ENCODE data around the gene CHID1.

- TF ChIP-seq CTCF (conservative IDR thresholded peaks at IDR 0.05 in 1 of 2, IDR thresholded peaks at IDR 0.05 in 1 of 2; ENCODE audit: low read depth in 1 of 2, low read length in 2 of 2) (no peak), EZH2 (IDR thresholded peaks at IDR 0.05; ENCODE audit: low read length, missing control alignments) (no peak)
These were observed 6.2 kb downstream of the CHID1 start for GRCh38 chr11:904380-904779.
